HepG2 (cell line): ENCODE results near the gene SPG7. TPM values are rescaled to one million over a fixed set of nuclear protein-coding genes. Genes with fewer than 3 reads are reported as not detected.

ENCODE experiments used
- AFF4 ChIP-seq: sonication (generic); formaldehyde crosslinking; IDR thresholded peaks from 2 replicates; pipeline ENCODE4 v1.4.0; 2020; ENCODE audit warnings: missing genetic modification reagents
- ATF7-NPFF ChIP-seq: sonication (generic); formaldehyde crosslinking; IDR thresholded peaks from 2 replicates; pipeline ENCODE4 v1.8.1; 2023; ENCODE audit warnings: mild to moderate bottlenecking, low read depth, missing genetic modification reagents, moderate library complexity
- BORCS8-MEF2B ChIP-seq: sonication (generic); formaldehyde crosslinking; IDR thresholded peaks from 2 replicates; pipeline ENCODE4 v1.8.0; 2022; ENCODE audit warnings: mild to moderate bottlenecking, missing genetic modification reagents
- CHD2 ChIP-seq: IDR thresholded peaks from 2 replicates; pipeline ENCODE4 v1.6.1; 2011; ENCODE audit warnings: low read depth, low read length, improper control_type of control experiment
- FLYWCH1 ChIP-seq: sonication (generic); formaldehyde crosslinking; IDR thresholded peaks from 2 replicates; pipeline ENCODE4 v1.8.1; 2023; ENCODE audit warnings: mild to moderate bottlenecking, missing genetic modification reagents
- JUND ChIP-seq: sonication (generic); formaldehyde crosslinking; IDR thresholded peaks from 2 replicates; pipeline ENCODE4 v1.8.0; 2022; ENCODE audit warnings: mild to moderate bottlenecking, missing genetic modification reagents
- MAFF ChIP-seq: IDR thresholded peaks from 2 replicates; pipeline ENCODE4 v1.6.1; 2011; ENCODE audit warnings: low read depth, low read length, improper control_type of control experiment
- PRDM10 ChIP-seq: sonication (generic); formaldehyde crosslinking; IDR thresholded peaks from 2 replicates; pipeline ENCODE4 v1.4.0; 2020; ENCODE audit warnings: low read depth, missing genetic modification reagents
- THYN1 ChIP-seq: sonication (generic); formaldehyde crosslinking; IDR thresholded peaks from 2 replicates; pipeline ENCODE4 v1.8.1; 2023; ENCODE audit warnings: low read depth, mild to moderate bottlenecking, moderate library complexity, missing genetic modification reagents, borderline replicate concordance
- ZBTB34 ChIP-seq: sonication (generic); formaldehyde crosslinking; IDR thresholded peaks from 2 replicates; pipeline ENCODE4 v1.8.0; 2022; ENCODE audit warnings: mild to moderate bottlenecking, missing genetic modification reagents
- ZNF143 ChIP-seq: sonication (generic); formaldehyde crosslinking; IDR thresholded peaks from 2 replicates; pipeline ENCODE4 v1.4.0; 2020; ENCODE audit warnings: missing genetic modification reagents
- ZNF275 ChIP-seq: sonication (generic); formaldehyde crosslinking; IDR thresholded peaks from 2 replicates; pipeline ENCODE4 v1.8.0; 2022; ENCODE audit warnings: missing genetic modification reagents, mild to moderate bottlenecking, inconsistent platforms, borderline replicate concordance
- ZNF337 ChIP-seq: sonication (generic); formaldehyde crosslinking; IDR thresholded peaks from 2 replicates; pipeline ENCODE4 v1.5.1; 2020; ENCODE audit warnings: missing genetic modification reagents, low read depth, mild to moderate bottlenecking, borderline replicate concordance
- ZNF432 ChIP-seq: sonication (generic); formaldehyde crosslinking; IDR thresholded peaks from 2 replicates; pipeline ENCODE4 v1.5.0; 2020; ENCODE audit warnings: missing genetic modification reagents, mild to moderate bottlenecking, borderline replicate concordance
- ZNF550 ChIP-seq: sonication (generic); formaldehyde crosslinking; IDR thresholded peaks from 2 replicates; pipeline ENCODE4 v1.4.0; 2020; ENCODE audit warnings: mild to moderate bottlenecking, missing genetic modification reagents, borderline replicate concordance
- ZNF616 ChIP-seq: sonication (generic); formaldehyde crosslinking; IDR thresholded peaks from 2 replicates; pipeline ENCODE4 v1.5.0; 2020; ENCODE audit warnings: low read depth, mild to moderate bottlenecking, missing genetic modification reagents
- ZNF709 ChIP-seq: sonication (generic); formaldehyde crosslinking; IDR thresholded peaks from 2 replicates; pipeline ENCODE4 v1.5.0; 2020; ENCODE audit warnings: mild to moderate bottlenecking, missing genetic modification reagents
- ZSCAN22 ChIP-seq: sonication (generic); formaldehyde crosslinking; IDR thresholded peaks from 2 replicates; pipeline ENCODE4 v1.4.0; 2020; ENCODE audit warnings: mild to moderate bottlenecking, missing genetic modification reagents
- polyA plus RNA-seq, 8 experiments: library from polyadenylated mRNA; depleted of rRNA in 3 of 8; stranded (reverse) in 7 of 8; unstranded in 1 of 8; fragments of >200 nt; fragmentation: Illumina TruSeq in 4 of 8; extraction: Trizol in 4 of 8; gene quantifications; 2 replicates each; pipeline versions ENCODE4 v1.2.1 to v1.2.3, GENCODE V29; 2011 to 2016; ENCODE audit warnings: low read depth in 4 of 8, missing spikeins in 1 of 8, mixed read lengths in 1 of 8; ENCODE audit not compliant: insufficient read depth in 1 of 8
- total RNA-seq, 5 experiments: library from RNA; depleted of rRNA; stranded (reverse); fragments of >200 nt; fragmentation: Illumina TruSeq; extraction: Trizol; gene quantifications; 2 replicates each; pipeline ENCODE4 v1.2.3, GENCODE V29; 2016; ENCODE audit warnings: low read depth in 1 of 5

The SPG7 gene
- total and polyA plus RNA-seq, 2 of the 13 experiments (the other 11 are each of a cell fraction or from before 2014, with no cell fraction given): 66.0 to 136 TPM

DNA sequence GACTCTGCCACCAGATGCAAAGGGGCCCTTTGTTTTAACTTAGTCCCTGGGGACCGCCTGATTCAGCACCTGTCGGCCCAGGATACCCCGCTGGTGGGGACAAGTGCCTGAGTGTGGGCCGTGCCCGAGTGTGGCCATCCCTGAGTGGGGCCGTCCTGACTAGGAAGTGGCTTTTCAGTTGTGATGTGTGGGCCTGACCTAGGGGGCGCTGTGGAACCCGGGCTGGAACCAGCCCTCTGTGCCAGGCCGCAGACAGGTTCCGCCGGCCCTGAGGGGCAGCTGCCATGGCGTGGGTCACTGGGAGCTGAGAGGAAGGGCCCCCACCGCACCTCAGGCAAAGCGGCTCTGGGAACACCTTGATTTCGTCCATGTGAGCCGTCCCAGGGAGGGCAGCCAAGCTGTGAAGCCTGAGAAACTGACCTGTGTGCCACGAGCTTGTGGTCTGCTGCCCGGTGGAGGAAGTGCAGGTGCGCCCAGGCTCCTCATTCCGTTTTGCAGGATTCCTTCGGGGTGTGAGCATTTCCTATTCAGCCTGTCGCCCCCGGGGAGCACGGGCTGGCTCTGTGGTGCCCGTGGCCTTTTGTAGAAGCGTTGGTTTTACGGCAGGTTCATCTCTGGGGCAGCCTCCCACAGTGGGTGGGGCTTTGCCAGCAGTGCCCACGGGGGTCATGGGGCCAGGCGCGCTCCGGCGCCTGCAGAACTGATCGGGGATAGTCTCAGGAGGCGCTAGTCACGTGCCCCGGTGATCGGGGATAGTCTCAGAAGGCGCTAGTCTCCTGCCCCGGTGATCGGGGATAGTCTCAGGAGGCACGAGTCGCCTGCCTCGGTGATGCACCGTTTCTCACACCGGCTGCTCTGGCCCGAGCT lies 57.5 kb downstream of the SPG7 start (continued):
- TF ChIP-seq AFF4 (CRISPR knock-in tag) (peak; percentile 44; the same call in 1 of the 2 replicates), ZNF337 (CRISPR knock-in tag) (no peak), THYN1 (CRISPR knock-in tag) (no peak), CHD2 (no peak), MAFF (no peak), ZNF432 (CRISPR knock-in tag) (no peak), PRDM10 (CRISPR knock-in tag) (no peak), BORCS8-MEF2B (CRISPR knock-in tag) (peak; percentile 11), ZNF550 (CRISPR knock-in tag) (peak; percentile 80; the same call in 1 of the 2 replicates), FLYWCH1 (CRISPR knock-in tag) (no peak), ZSCAN22 (CRISPR knock-in tag) (no peak), ZBTB34 (CRISPR knock-in tag) (no peak), ZNF143 (0 out of 2 replicates have a peak, but pooled peaks have one; percentile 25), ATF7-NPFF (peak; percentile 67; the same call in 1 of the 2 replicates), JUND (CRISPR knock-in tag) (no peak; the same call in 1 of the 2 replicates), ZNF616 (CRISPR knock-in tag) (no peak), ZNF275 (CRISPR knock-in tag) (peak; percentile 90), ZNF709 (CRISPR knock-in tag) (0 out of 2 replicates have a peak, but pooled peaks have one; percentile 28)
